GM19372 (cell line): ENCODE measurements around the gene RLN1.
"Not testable (repeated sequence)": the region's sequence is repeated elsewhere in the genome, so short reads cannot be mapped to it uniquely, and the experiment has no call there.

Source experiments
- ATAC-seq: cut with Tn5 transposase; IDR thresholded peaks from one replicate; pipeline ENCODE4 v1.9.1; 2021; ENCODE audit warnings: mild to moderate bottlenecking, low read depth, moderate library complexity; ENCODE audit not compliant: unreplicated experiment

The RLN1 gene

GRCh38 chr9:5338992-5339981, at the start of gene RLN1:
TSS of gene RLN1 (minus strand) at chr9:5339876. CDS start at chr9:5339746, 130 bp downstream.
- ATAC-seq, result peak; percentile 99

- peak; percentile 63 for ATAC-seq
These were observed 49.5 kb upstream of the RLN1 start for GRCh38 chr9:5389109-5389732.

GRCh38 chr9:5388026-5388819, 48.5 kb upstream of the RLN1 start:
- no peak for ATAC-seq

GRCh38 chr9:5384436-5384835, 44.8 kb upstream of the RLN1 start:
- no peak for ATAC-seq

- no peak for ATAC-seq
These were observed 42.8 kb upstream of the RLN1 start for GRCh38 chr9:5382479-5382878.

- ATAC-seq, result no peak
These were observed 36.3 kb upstream of the RLN1 start for GRCh38 chr9:5375790-5376477.

- ATAC-seq, result no peak
These were observed 35.4 kb upstream of the RLN1 start for GRCh38 chr9:5375091-5375490.

GRCh38 chr9:5364294-5365024, 24.8 kb upstream of the RLN1 start:
- ATAC-seq, result peak; percentile 90

- ATAC-seq, result no peak
These were observed 21.8 kb upstream of the RLN1 start for GRCh38 chr9:5361326-5362010.

- ATAC-seq, result no peak
These were observed 20.7 kb upstream of the RLN1 start for GRCh38 chr9:5360341-5360740.

- no peak for ATAC-seq
These were observed 17.9 kb upstream of the RLN1 start for GRCh38 chr9:5357431-5358105.

- ATAC-seq, result no peak
These were observed 16.1 kb upstream of the RLN1 start for GRCh38 chr9:5355817-5356216.

- no peak for ATAC-seq
These were observed 15.6 kb upstream of the RLN1 start for GRCh38 chr9:5355226-5355625.

GRCh38 chr9:5354184-5354583, 14.5 kb upstream of the RLN1 start:
- no peak for ATAC-seq

- no peak for ATAC-seq
These were observed 13.1 kb upstream of the RLN1 start for GRCh38 chr9:5352637-5353248.

- ATAC-seq, result no peak
These were observed 3.0 kb downstream of the RLN1 start for GRCh38 chr9:5336688-5337087.

- not testable (repeated sequence) for ATAC-seq
These were observed 8.4 kb downstream of the RLN1 start for GRCh38 chr9:5331276-5331675.

GRCh38 chr9:5326893-5327548, 12.7 kb downstream of the RLN1 start:
- ATAC-seq, result no peak
